Common myeloid progenitor, CD34-positive (primary cell): Measurements from ENCODE around the gene RPL4.

Source experiments
- CTCF ChIA-PET: fragments of 350-600 bp; sonication (Branson Sonifier 250); formaldehyde crosslinking; loops from one replicate; lab custom pipeline; 2021; ENCODE audit warnings: antibody characterized with exemption; lab: Charles Lee
- POLR2A ChIA-PET: fragments of 350-600 bp; sonication (Branson Sonifier 250); formaldehyde crosslinking; loops from one replicate; lab custom pipeline; 2021; ENCODE audit warnings: antibody characterized with exemption; lab: Charles Lee
- DNase-seq, 3 donors: peaks; one replicate each; pipeline versions ENCODE4 v3.0.0 to v3.0.0-alpha.2; 2013
- H3K27ac ChIP-seq, 2 experiments: 1 replicate in 1 of 2; 2 replicates in 1 of 2; pipeline ENCODE4 v1.7.0; 2013; ENCODE audit warnings: inconsistent platforms in 2 of 2, low read length in 2 of 2, mild to moderate bottlenecking in 2 of 2, low read depth in 1 of 2, moderate library complexity in 1 of 2; ENCODE audit not compliant: severe bottlenecking in 2 of 2, insufficient read depth in 1 of 2, poor library complexity in 1 of 2
- H3K27me3 ChIP-seq, 5 experiments: replicated peaks in 2 of 5; 1 replicate in 3 of 5; 2 replicates in 2 of 5; pipeline versions ENCODE4 v1.6.1 to v1.7.0; 2013; ENCODE audit warnings: low read length in 4 of 5, mild to moderate bottlenecking in 2 of 5, moderate library complexity in 2 of 5, inconsistent platforms in 1 of 5; ENCODE audit not compliant: insufficient read depth in 5 of 5, control insufficient read depth in 4 of 5
- H3K36me3 ChIP-seq, 4 experiments: 1 replicate in 2 of 4; 2 replicates in 2 of 4; pipeline versions ENCODE4 v1.6.1 to v1.7.0; 2013; ENCODE audit warnings: low read length in 3 of 4, control low read depth in 1 of 4, mild to moderate bottlenecking in 1 of 4; ENCODE audit not compliant: control insufficient read depth in 4 of 4, insufficient read depth in 4 of 4
- H3K4me1 ChIP-seq, 4 experiments: 1 replicate in 3 of 4; 2 replicates in 1 of 4; pipeline versions ENCODE4 v1.6.1 to v1.7.1; 2013; ENCODE audit warnings: low read length in 3 of 4, mild to moderate bottlenecking in 3 of 4, control low read depth in 1 of 4, inconsistent platforms in 1 of 4, moderate library complexity in 1 of 4; ENCODE audit not compliant: control insufficient read depth in 4 of 4, insufficient read depth in 4 of 4; ENCODE audit errors: control extremely low read depth in 1 of 4
- H3K4me3 ChIP-seq, 7 experiments: 1 replicate in 4 of 7; 2 replicates in 3 of 7; pipeline versions ENCODE4 v1.5.1 to v1.7.0; 2013; ENCODE audit warnings: mild to moderate bottlenecking in 7 of 7, low read length in 6 of 7, moderate library complexity in 6 of 7, inconsistent platforms in 2 of 7, low read depth in 2 of 7, control low read depth in 1 of 7; ENCODE audit not compliant: insufficient read depth in 4 of 7, control insufficient read depth in 1 of 7; ENCODE audit errors: extremely low read depth in 1 of 7
- H3K9me3 ChIP-seq, 5 experiments: 1 replicate in 4 of 5; 2 replicates in 1 of 5; pipeline versions ENCODE4 v1.6.1 to v1.7.1; 2013; ENCODE audit warnings: low read length in 4 of 5, mild to moderate bottlenecking in 2 of 5, inconsistent platforms in 1 of 5, low read depth in 1 of 5, moderate library complexity in 1 of 5; ENCODE audit not compliant: control insufficient read depth in 4 of 5, insufficient read depth in 2 of 5; ENCODE audit errors: control extremely low read depth in 1 of 5
- WGBS: methylation state at CpG from one replicate; pipeline ENCODE4 v1.1.5; 2013; ENCODE audit not compliant: insufficient coverage; 5-methylcytosine and 5-hydroxymethylcytosine counted together

The RPL4 gene

GRCh38 chr15:66491846-66492245, 12.8 kb downstream of the RPL4 start:
- Histone ChIP-seq H3K27me3 (no peaks in the 10 kb centered on the region), H3K4me3 (no peak overlapping the region), H3K36me3 (peaks cover 6 to 81% (median 55%) of the 10 kb centered on the region in 4 experiments), H3K27ac (peak overlapping the region in 1 of 2 experiments; percentile 43), H3K9me3 (no peaks in the 10 kb centered on the region), H3K4me1 (peaks cover 0 to 6% (median 4%) of the 10 kb centered on the region in 4 experiments)
- ChIA-PET CTCF (interaction anchor here (0.9 kb wide), 1 partner anchor 137 kb away, joined by 3 read pairs; no protein-coding TSS in a partner anchor), POLR2A (no interaction called here)
- 92% methylated on average over 2 of the region's 3 CpGs for WGBS
- DNase-seq: no peak

GRCh38 chr15:66489179-66489791, 15.4 kb downstream of the RPL4 start:
- POLR2A ChIA-PET: no interaction called here
- Histone ChIP-seq H3K4me3 (no peak overlapping the region), H3K4me1 (no peaks in the 10 kb centered on the region), H3K27me3 (no peaks in the 10 kb centered on the region), H3K9me3 (no peaks in the 10 kb centered on the region), H3K27ac (peak overlapping the region in 1 of 2 experiments; percentile 0), H3K36me3 (peaks cover 4 to 87% (median 55%) of the 10 kb centered on the region in 4 experiments)
- no peak for DNase-seq
- CTCF ChIA-PET: interaction anchor here (1.2 kb wide), 1 partner anchor 17 kb away, joined by 3 read pairs; no protein-coding TSS in a partner anchor
- WGBS: 92% methylated on average over 6 of the region's 6 CpGs

- H3K36me3 ChIP-seq: peaks cover 4 to 79% (median 48%) of the 10 kb centered on the region in 4 experiments
- CTCF ChIA-PET: interaction anchor here (0.8 kb wide), 1 partner anchor 17 kb away, joined by 4 read pairs; no protein-coding TSS in a partner anchor
- POLR2A ChIA-PET: no interaction called here
- H3K4me1 ChIP-seq: no peaks in the 10 kb centered on the region
- WGBS: 97% methylated on average over 5 of the region's 5 CpGs
- no peak for DNase-seq
- H3K9me3 ChIP-seq: no peaks in the 10 kb centered on the region
- no peaks in the 10 kb centered on the region for H3K27me3 ChIP-seq
- H3K27ac ChIP-seq: no peak overlapping the region
- no peak overlapping the region for H3K4me3 ChIP-seq
Observed at GRCh38 chr15:66488525-66488924, 16.1 kb downstream of the RPL4 start.

GRCh38 chr15:66486887-66487286, 17.8 kb downstream of the RPL4 start:
- Histone ChIP-seq H3K27ac (no peak overlapping the region), H3K4me3 (no peak overlapping the region), H3K9me3 (no peaks in the 10 kb centered on the region), H3K4me1 (peaks cover 0 to 8% (median 0%) of the 10 kb centered on the region in 4 experiments), H3K36me3 (peaks cover 5 to 75% (median 48%) of the 10 kb centered on the region in 4 experiments), H3K27me3 (no peaks in the 10 kb centered on the region)
- DNase-seq: no peak
- ChIA-PET POLR2A (no interaction called here), CTCF (interaction anchor here (1.1 kb wide), 1 partner anchor 12 kb away, joined by 3 read pairs; no protein-coding TSS in a partner anchor)
- WGBS: 97% methylated on average over 3 of the region's 3 CpGs

DNA sequence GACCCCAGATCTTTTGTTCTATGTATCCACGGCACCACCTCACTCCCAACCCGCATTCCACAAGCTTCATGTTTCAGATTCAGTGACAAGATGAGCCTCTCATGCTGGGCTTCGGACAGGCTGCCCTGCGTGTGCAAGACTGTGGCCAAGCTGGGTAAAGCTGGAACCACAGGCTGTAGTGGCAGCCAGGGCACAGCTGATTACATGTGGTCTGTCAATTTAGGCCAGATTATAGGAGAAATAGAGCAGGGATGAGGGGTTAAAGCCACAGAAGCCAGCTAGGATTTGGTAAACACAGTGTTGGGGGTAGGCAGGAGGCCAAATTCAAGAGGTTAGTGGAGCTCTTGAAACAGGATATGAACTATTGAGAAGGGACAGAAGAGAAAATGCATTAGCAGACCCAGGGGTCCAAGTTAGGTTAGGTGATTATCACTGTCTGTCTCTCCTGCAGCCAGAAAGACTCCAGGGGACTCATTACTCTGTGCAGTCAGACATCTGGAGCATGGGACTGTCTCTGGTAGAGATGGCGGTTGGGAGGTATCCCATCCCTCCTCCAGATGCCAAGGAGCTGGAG, 20.0 kb downstream of the RPL4 start:
- H3K36me3 ChIP-seq: peaks cover 5 to 61% (median 40%) of the 10 kb centered on the region in 4 experiments
- ChIA-PET CTCF (interaction anchor here (1.3 to 1.5 kb wide), 3 partner anchors 8 to 14 kb away, joined by 3 to 4 read pairs (median 3); partner anchors contain the start of gene SNAPC5), POLR2A (no interaction called here)
- no peak overlapping the region for H3K4me3 ChIP-seq
- no peak for DNase-seq
- peaks cover 0 to 8% (median 0%) of the 10 kb centered on the region in 4 experiments for H3K4me1 ChIP-seq
- H3K9me3 ChIP-seq: no peaks in the 10 kb centered on the region
- no peak overlapping the region for H3K27ac ChIP-seq
- H3K27me3 ChIP-seq: no peaks in the 10 kb centered on the region
- WGBS: 97% methylated on average over 3 of the region's 5 CpGs

DNA sequence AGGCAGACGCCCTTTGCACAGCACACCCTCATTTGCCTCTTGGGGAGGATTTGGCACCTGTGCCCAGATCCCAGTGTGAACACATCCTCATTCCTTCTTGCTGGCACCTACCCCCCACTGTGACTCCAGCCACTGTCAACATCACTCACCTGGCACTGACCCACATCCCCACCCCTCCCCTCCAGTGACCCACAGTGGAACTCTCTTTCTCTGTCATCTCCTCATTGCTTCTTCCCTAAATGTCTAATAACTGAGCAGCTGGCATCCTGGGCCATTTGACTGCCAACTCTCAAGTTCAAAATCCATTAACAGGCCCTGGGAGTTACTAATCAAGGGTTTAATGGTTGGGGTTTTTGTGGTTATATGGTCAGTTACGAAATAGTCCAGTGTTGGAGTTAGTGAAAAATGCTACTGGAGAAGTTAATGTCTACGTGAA, 21.5 kb downstream of the RPL4 start:
- peaks cover 0 to 8% (median 0%) of the 10 kb centered on the region in 4 experiments for H3K4me1 ChIP-seq
- H3K9me3 ChIP-seq: no peaks in the 10 kb centered on the region
- H3K27me3 ChIP-seq: no peaks in the 10 kb centered on the region
- H3K27ac ChIP-seq: no peak overlapping the region
- WGBS: 100% methylated on average over 1 of the region's 3 CpGs
- POLR2A ChIA-PET: no interaction called here
- CTCF ChIA-PET: no interaction called here
- no peak overlapping the region for H3K4me3 ChIP-seq
- peaks cover 5 to 46% (median 32%) of the 10 kb centered on the region in 4 experiments for H3K36me3 ChIP-seq
- DNase-seq: peak in 2 of 3 donors; percentile 37 to 45

- ChIA-PET CTCF (no interaction called here), POLR2A (no interaction called here)
- H3K27me3 ChIP-seq: no peaks in the 10 kb centered on the region
- H3K4me1 ChIP-seq: peaks cover 0 to 8% (median 0%) of the 10 kb centered on the region in 4 experiments
- peaks cover 3 to 40% (median 26%) of the 10 kb centered on the region in 4 experiments for H3K36me3 ChIP-seq
- H3K9me3 ChIP-seq: no peaks in the 10 kb centered on the region
- H3K27ac ChIP-seq: no peak overlapping the region
- H3K4me3 ChIP-seq: no peak overlapping the region
- no peak for DNase-seq
- 97% methylated on average over 4 of the region's 9 CpGs for WGBS
Observed at GRCh38 chr15:66482539-66482938, 22.1 kb downstream of the RPL4 start.
